GM19099 (cell line): Measurements from ENCODE around the gene RBP7.

Experiments used
- POLR2A ChIP-seq: IDR thresholded peaks from 3 replicates; pipeline ENCODE4 v1.6.1; 2011; ENCODE audit warnings: low read depth; ENCODE audit not compliant: insufficient read length; ENCODE audit errors: extremely low read depth

RBP7 gene

GRCh38 chr1:9996624-9997582 lies at the start of gene RBP7:
TSS of gene RBP7 (plus strand) at chr1:9997228. CDS start at chr1:9997259, 31 bp downstream.
- TF ChIP-seq POLR2A, result no peak

GRCh38 chr1:9957726-9958125 lies 39.3 kb upstream of the RBP7 start:
- no peak for TF ChIP-seq POLR2A

- no peak for TF ChIP-seq POLR2A
Measured at GRCh38 chr1:9960011-9960410, 37.0 kb upstream of the RBP7 start.

- TF ChIP-seq POLR2A, result no peak
Measured at GRCh38 chr1:9960706-9961562, 36.1 kb upstream of the RBP7 start.

- TF ChIP-seq POLR2A, result no peak
Measured at GRCh38 chr1:9984253-9984652, 12.8 kb upstream of the RBP7 start.

GRCh38 chr1:9985001-9985400 lies 12.0 kb upstream of the RBP7 start:
- no peak for TF ChIP-seq POLR2A

- no peak for TF ChIP-seq POLR2A
Measured at GRCh38 chr1:9989773-9990172, 7.3 kb upstream of the RBP7 start.

GRCh38 chr1:9990944-9991343 lies 6.1 kb upstream of the RBP7 start:
- TF ChIP-seq POLR2A, result no peak

GRCh38 chr1:9992910-9993309 lies 4.1 kb upstream of the RBP7 start:
- no peak for TF ChIP-seq POLR2A

- TF ChIP-seq POLR2A, result no peak
Measured at GRCh38 chr1:9993561-9994075, 3.4 kb upstream of the RBP7 start.

GRCh38 chr1:10001016-10001665 lies 4.1 kb downstream of the RBP7 start:
- TF ChIP-seq POLR2A, result no peak

- TF ChIP-seq POLR2A, result no peak
Measured at GRCh38 chr1:10007169-10007568, 10.1 kb downstream of the RBP7 start.

GRCh38 chr1:10014016-10014415 lies 17.0 kb downstream of the RBP7 start:
- TF ChIP-seq POLR2A, result no peak

GRCh38 chr1:10019561-10019960 lies 22.5 kb downstream of the RBP7 start:
- no peak for TF ChIP-seq POLR2A

- no peak for TF ChIP-seq POLR2A
Measured at GRCh38 chr1:10020086-10020485, 23.1 kb downstream of the RBP7 start.
